ENCODE data around the gene WNT5A. TPM values are rescaled to one million over a fixed set of nuclear protein-coding genes. Genes with fewer than 3 reads are reported as not detected.

WNT5A gene
- total RNA-seq, 1 experiment from 2014 or later, result 1.1 TPM

DNA sequence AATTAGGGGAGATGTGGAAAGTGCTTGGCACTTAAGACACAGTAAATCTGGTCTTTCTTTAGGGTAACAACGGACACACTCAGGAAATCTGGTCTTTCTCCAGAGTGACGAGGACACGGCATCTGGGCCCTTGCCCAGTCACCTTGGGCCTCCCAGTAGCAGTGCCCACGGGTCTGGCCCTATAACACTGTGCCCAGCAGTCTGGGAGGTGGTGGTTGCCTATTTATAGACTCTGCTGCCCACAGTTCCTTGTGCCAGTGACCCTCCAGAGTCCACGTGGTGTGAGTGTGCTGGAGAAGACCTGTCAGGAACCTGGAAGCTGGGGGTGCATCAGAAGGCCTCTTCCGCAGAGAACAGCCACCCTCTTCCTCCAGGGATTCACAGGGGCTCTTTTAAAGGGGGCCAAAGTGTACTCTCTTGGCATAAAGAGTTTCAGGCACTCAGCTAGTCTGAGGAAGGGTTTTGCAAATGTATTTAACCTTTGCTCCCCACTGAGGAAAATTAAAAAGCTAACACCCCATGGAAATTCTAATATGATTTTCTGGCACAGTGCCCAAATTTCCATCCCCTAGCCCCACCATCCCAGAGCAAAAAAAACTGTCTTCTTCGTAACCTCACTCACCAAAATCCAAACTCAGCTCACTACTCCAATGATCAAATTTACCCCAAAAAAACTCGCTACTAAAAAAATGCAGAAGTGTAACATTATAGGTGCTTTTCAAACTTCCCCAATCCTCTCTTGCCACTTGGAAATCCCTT, 15.4 kb downstream of the WNT5A start:
- Histone ChIP-seq H3K14ac (ENCODE audit: insufficient read depth, low read length) (no peak overlapping the region; the same call in 1 of the 2 replicates), H2BK12ac (ENCODE audit: insufficient read length, low read depth, low read length) (no peak overlapping the region), H3K9ac (ENCODE audit: extremely low read depth, insufficient read length, low read length) (no peak overlapping the region), H3K56ac (ENCODE audit: insufficient read length, low read depth, low read length) (no peak overlapping the region), H3K4me2 (ENCODE audit: insufficient read depth, insufficient read length, low read length) (no peak overlapping the region), H3K9me3 (ENCODE audit: control insufficient read depth, low read depth, low read length) (no peaks in the 10 kb centered on the region), H4K91ac (ENCODE audit: insufficient read length, low read depth, low read length) (no peak overlapping the region), H3K18ac (ENCODE audit: insufficient read length, low read depth, low read length) (no peak overlapping the region), H3K79me1 (ENCODE audit: insufficient read depth, low read depth, low read length, poor library complexity, severe bottlenecking) (no peaks in the 10 kb centered on the region), H3T11ph (ENCODE audit: low read length) (no peak overlapping the region), H2BK20ac (ENCODE audit: low read depth, low read length, poor library complexity, severe bottlenecking) (no peak overlapping the region), H3K4ac (ENCODE audit: low read depth, low read length) (no peak overlapping the region), H3K79me2 (ENCODE audit: insufficient read depth, low read length) (no peaks in the 10 kb centered on the region), H2BK5ac (ENCODE audit: insufficient read length, low read length) (no peak overlapping the region), H3K4me1 (ENCODE audit: insufficient read depth, low read length) (peaks cover 2% of the 10 kb centered on the region; the same call in 1 of the 2 replicates), H2AFZ (ENCODE audit: low read length) (no peak overlapping the region), H4K5ac (ENCODE audit: insufficient read length, low read depth, low read length) (no peak overlapping the region), H2BK15ac (ENCODE audit: low read depth, low read length) (no peak overlapping the region), H3K23ac (ENCODE audit: insufficient read length, low read depth, low read length) (no peak overlapping the region), H4K20me1 (ENCODE audit: control insufficient read depth, insufficient read depth, insufficient read length) (no peaks in the 10 kb centered on the region), H4K8ac (replicated peaks; ENCODE audit: insufficient read length, low read depth, low read length) (no peak overlapping the region), H3K27me3 (ENCODE audit: insufficient read depth, low read length) (peaks cover 16% of the 10 kb centered on the region), H3K27ac (ENCODE audit: insufficient read length, low read depth, low read length) (no peak overlapping the region), H3K23me2 (ENCODE audit: insufficient read length, low read depth, low read length, poor library complexity, severe bottlenecking) (no peaks in the 10 kb centered on the region), H2BK120ac (ENCODE audit: low read depth, low read length, poor library complexity, severe bottlenecking) (no peak overlapping the region), H2AK5ac (ENCODE audit: insufficient read length, low read length) (no peak overlapping the region)
- no peak for DNase-seq
- Mint-ChIP-seq H3K27me3 (ENCODE audit: low read depth) (peaks cover 46% of the 10 kb centered on the region), H3K36me3 (ENCODE audit: insufficient read depth in 1 of 3, low read depth in 3 of 3) (no peaks in the 10 kb centered on the region), H3K9me3 (no peaks in the 10 kb centered on the region), H3K4me1 (peaks cover 7 to 11% of the 10 kb centered on the region in 2 experiments; a peak in 3 of 4 replicates), H3K4me3 (no peak overlapping the region), H3K27ac (no peak overlapping the region)
- TF ChIP-seq, protein P1, sequence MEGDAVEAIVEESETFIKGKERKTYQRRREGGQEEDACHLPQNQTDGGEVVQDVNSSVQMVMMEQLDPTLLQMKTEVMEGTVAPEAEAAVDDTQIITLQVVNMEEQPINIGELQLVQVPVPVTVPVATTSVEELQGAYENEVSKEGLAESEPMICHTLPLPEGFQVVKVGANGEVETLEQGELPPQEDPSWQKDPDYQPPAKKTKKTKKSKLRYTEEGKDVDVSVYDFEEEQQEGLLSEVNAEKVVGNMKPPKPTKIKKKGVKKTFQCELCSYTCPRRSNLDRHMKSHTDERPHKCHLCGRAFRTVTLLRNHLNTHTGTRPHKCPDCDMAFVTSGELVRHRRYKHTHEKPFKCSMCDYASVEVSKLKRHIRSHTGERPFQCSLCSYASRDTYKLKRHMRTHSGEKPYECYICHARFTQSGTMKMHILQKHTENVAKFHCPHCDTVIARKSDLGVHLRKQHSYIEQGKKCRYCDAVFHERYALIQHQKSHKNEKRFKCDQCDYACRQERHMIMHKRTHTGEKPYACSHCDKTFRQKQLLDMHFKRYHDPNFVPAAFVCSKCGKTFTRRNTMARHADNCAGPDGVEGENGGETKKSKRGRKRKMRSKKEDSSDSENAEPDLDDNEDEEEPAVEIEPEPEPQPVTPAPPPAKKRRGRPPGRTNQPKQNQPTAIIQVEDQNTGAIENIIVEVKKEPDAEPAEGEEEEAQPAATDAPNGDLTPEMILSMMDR (conservative IDR thresholded peaks at IDR 0.05), result no peak
- WGBS (ENCODE audit: extremely low coverage, insufficient read length, low lambda C conversion rate), result 100% methylated on average over 1 of the region's 8 CpGs

All from H9 (cell line).